Measurements from ENCODE around the gene TBC1D3B.
"Not testable (repeated sequence)": the region's sequence is repeated elsewhere in the genome, so short reads cannot be mapped to it uniquely, and the experiment has no call there.

TBC1D3B gene

GRCh38 chr17:36198831-36199465 is 22.5 kb upstream of the TBC1D3B start:
- no peak for DNase-seq

GRCh38 chr17:36197387-36197703 is 20.9 kb upstream of the TBC1D3B start:
- no peak for DNase-seq

- DNase-seq = no peak
Observed at GRCh38 chr17:36196131-36196486, 19.7 kb upstream of the TBC1D3B start.

GRCh38 chr17:36195434-36196130 is 19.1 kb upstream of the TBC1D3B start:
- no peak for DNase-seq

- DNase-seq = not testable (repeated sequence)
Observed at GRCh38 chr17:36194832-36195433, 18.5 kb upstream of the TBC1D3B start.

GRCh38 chr17:36194147-36194831 is 17.9 kb upstream of the TBC1D3B start:
- DNase-seq = not testable (repeated sequence)

- no peak for DNase-seq
Observed at GRCh38 chr17:36193216-36193775, 16.9 kb upstream of the TBC1D3B start.

- not testable (repeated sequence) for DNase-seq
Observed at GRCh38 chr17:36190549-36191330, 14.3 kb upstream of the TBC1D3B start.

- not testable (repeated sequence) for DNase-seq
Observed at GRCh38 chr17:36189993-36190392, 13.6 kb upstream of the TBC1D3B start.

GRCh38 chr17:36188891-36189306 is 12.5 kb upstream of the TBC1D3B start:
- DNase-seq = no peak

GRCh38 chr17:36187943-36188665 is 11.7 kb upstream of the TBC1D3B start:
- not testable (repeated sequence) for DNase-seq

GRCh38 chr17:36186810-36187763 is 10.7 kb upstream of the TBC1D3B start:
- not testable (repeated sequence) for DNase-seq

- no peak for DNase-seq
Observed at GRCh38 chr17:36185416-36185815, 9.0 kb upstream of the TBC1D3B start.

GRCh38 chr17:36184023-36184765 is 7.8 kb upstream of the TBC1D3B start:
- DNase-seq = no peak

- no peak for DNase-seq
Observed at GRCh38 chr17:36183001-36183971, 6.8 kb upstream of the TBC1D3B start.

- no peak for DNase-seq
Observed at GRCh38 chr17:36182176-36183000, 6.0 kb upstream of the TBC1D3B start.

- DNase-seq = not testable (repeated sequence)
Observed at GRCh38 chr17:36181446-36182175, 5.2 kb upstream of the TBC1D3B start.
